ENCODE data around the gene ZNF710. TPM values are rescaled to one million over a fixed set of nuclear protein-coding genes. Genes with fewer than 3 reads are reported as not detected.

ZNF710 gene
- total and polyA plus RNA-seq, 2 of the 13 experiments (the other 11 are each of a cell fraction or from before 2014, with no cell fraction given) = 4.7 to 20.6 TPM

DNA sequence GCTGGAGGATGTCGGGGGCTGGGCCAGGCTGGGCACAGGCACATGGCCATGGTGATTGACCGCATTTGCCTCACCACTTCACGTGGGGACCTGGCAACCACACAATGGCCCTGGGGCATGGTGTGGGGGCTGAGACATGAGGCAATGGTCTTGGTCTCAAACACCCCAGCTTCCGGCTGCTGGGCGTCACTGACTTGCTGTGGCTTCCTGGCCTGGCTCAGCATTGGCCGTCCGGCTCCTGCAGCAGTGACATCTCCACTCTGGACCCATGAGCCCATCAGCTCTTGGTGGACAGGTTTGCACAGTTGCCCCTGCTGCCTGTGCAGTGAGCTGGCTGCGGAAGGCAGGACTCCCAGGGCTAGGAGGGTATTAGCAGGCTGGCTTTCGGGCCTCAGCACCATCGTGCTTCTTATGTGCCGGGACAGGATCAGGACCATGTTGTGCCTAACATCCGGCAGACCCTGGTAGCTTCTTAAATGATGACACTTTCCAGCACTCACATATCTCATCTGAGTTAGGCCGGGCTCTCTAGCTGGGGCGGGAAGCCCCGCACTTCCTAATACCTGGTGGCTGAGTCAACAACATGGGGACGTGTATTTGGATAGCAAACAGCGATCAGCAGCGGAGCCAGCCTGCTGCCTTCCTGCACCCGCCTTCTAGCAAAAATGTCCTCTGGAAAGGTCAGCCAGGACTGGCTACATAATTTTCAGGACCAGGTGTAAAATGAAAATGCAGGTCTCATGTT, 34.1 kb downstream of the ZNF710 start (continued):
- TF ChIP-seq EP300 (IDR thresholded peaks at IDR 0.05; ENCODE audit: low read depth in 2 of 2, low read length in 2 of 2) (peak in 1 of 2 experiments; percentile 56; a peak in 1 of 4 replicates), EP300 (CRISPR knock-in tag; IDR thresholded peaks at IDR 0.05; ENCODE audit: borderline replicate concordance) (no peak; the same call in 1 of the 2 replicates), HNRNPH1 (optimal IDR thresholded peaks at IDR 0.05; ENCODE audit: low read depth, low read length) (no peak), HIVEP1 (CRISPR knock-in tag; IDR thresholded peaks at IDR 0.05) (no peak), KMT2B (CRISPR knock-in tag; IDR thresholded peaks at IDR 0.05) (no peak), ZBTB20 (CRISPR knock-in tag; IDR thresholded peaks at IDR 0.05; ENCODE audit: borderline replicate concordance, low read depth) (0 out of 2 replicates have a peak, but pooled peaks have one; percentile 30), ZNF207 (IDR thresholded peaks at IDR 0.05; ENCODE audit: borderline replicate concordance) (no peak), ZNF615 (CRISPR knock-in tag; IDR thresholded peaks at IDR 0.05; ENCODE audit: borderline replicate concordance) (no peak), CREM (IDR thresholded peaks at IDR 0.05) (peak; percentile 30; the same call in 1 of the 2 replicates), CREM (CRISPR knock-in tag; IDR thresholded peaks at IDR 0.05) (no peak), SP4 (CRISPR knock-in tag; IDR thresholded peaks at IDR 0.05) (peak; percentile 32; the same call in 1 of the 2 replicates), MZF1 (CRISPR knock-in tag; IDR thresholded peaks at IDR 0.05; ENCODE audit: borderline replicate concordance) (no peak), ZBTB1 (CRISPR knock-in tag; IDR thresholded peaks at IDR 0.05; ENCODE audit: borderline replicate concordance) (no peak), KDM2A (CRISPR knock-in tag; IDR thresholded peaks at IDR 0.05; ENCODE audit: borderline replicate concordance, low read depth) (peak; percentile 72), NR3C1 (CRISPR knock-in tag; IDR thresholded peaks at IDR 0.05) (no peak), MEF2D (CRISPR knock-in tag; IDR thresholded peaks at IDR 0.05) (0 out of 2 replicates have a peak, but pooled peaks have one; percentile 34), NR2F1 (CRISPR knock-in tag; IDR thresholded peaks at IDR 0.05) (no peak), ZNF136 (CRISPR knock-in tag; IDR thresholded peaks at IDR 0.05; ENCODE audit: low read depth) (0 out of 2 replicates have a peak, but pooled peaks have one; percentile 59), JUN (CRISPR knock-in tag; IDR thresholded peaks at IDR 0.05) (no peak), FOXK1 (CRISPR knock-in tag; IDR thresholded peaks at IDR 0.05; ENCODE audit: borderline replicate concordance, low read depth) (peak; percentile 18; the same call in 1 of the 2 replicates), ZBTB38 (CRISPR knock-in tag; IDR thresholded peaks at IDR 0.05) (peak; percentile 77), ZNF563 (CRISPR knock-in tag; IDR thresholded peaks at IDR 0.05) (peak; percentile 100), GTF2F1 (IDR thresholded peaks at IDR 0.05; ENCODE audit: low read length) (no peak), NCOA1 (CRISPR knock-in tag; IDR thresholded peaks at IDR 0.05) (no peak)
- TF ChIP-seq, protein P1, sequence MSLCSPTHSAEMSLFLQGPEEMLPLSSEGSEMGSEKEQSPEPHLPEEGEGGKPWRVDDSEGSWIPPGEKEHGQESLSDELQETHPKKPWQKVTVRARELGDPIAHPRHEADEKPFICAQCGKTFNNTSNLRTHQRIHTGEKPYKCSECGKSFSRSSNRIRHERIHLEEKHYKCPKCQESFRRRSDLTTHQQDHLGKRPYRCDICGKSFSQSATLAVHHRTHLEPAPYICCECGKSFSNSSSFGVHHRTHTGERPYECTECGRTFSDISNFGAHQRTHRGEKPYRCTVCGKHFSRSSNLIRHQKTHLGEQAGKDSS (CRISPR knock-in tag; IDR thresholded peaks at IDR 0.05; ENCODE audit: borderline replicate concordance, low read depth) = no peak
- TF ChIP-seq, protein P2, sequence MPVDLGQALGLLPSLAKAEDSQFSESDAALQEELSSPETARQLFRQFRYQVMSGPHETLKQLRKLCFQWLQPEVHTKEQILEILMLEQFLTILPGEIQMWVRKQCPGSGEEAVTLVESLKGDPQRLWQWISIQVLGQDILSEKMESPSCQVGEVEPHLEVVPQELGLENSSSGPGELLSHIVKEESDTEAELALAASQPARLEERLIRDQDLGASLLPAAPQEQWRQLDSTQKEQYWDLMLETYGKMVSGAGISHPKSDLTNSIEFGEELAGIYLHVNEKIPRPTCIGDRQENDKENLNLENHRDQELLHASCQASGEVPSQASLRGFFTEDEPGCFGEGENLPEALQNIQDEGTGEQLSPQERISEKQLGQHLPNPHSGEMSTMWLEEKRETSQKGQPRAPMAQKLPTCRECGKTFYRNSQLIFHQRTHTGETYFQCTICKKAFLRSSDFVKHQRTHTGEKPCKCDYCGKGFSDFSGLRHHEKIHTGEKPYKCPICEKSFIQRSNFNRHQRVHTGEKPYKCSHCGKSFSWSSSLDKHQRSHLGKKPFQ (CRISPR knock-in tag; IDR thresholded peaks at IDR 0.05; ENCODE audit: insufficient replicate concordance) = no peak

All from HepG2 (cell line).